ENCODE measurements around the gene RPS3A. TPM values are rescaled to one million over a fixed set of nuclear protein-coding genes. Genes with fewer than 3 reads are reported as not detected.
A peak's percentile ranks its signal among the peaks of the same experiment; 100 is the strongest.

Gene RPS3A
- total RNA-seq, 1 experiment from 2014 or later = 2,111 TPM

GRCh38 chr4:151148261-151148660 is 48.8 kb downstream of the RPS3A start:
- POLR2A ChIA-PET = no interaction called here
- TF ChIP-seq JAZF1 (CRISPR knock-in tag; IDR thresholded peaks at IDR 0.05) = no peak
- TF ChIP-seq CREB1 (CRISPR knock-in tag; IDR thresholded peaks at IDR 0.05) = no peak
- TF ChIP-seq E2F4 (CRISPR knock-in tag; IDR thresholded peaks at IDR 0.05; ENCODE audit: borderline replicate concordance, low read depth) = no peak
- no peaks in the 10 kb centered on the region for H3K9me3 Mint-ChIP-seq
- no peak overlapping the region for H3K27ac Mint-ChIP-seq
- H3K4me1 Mint-ChIP-seq = peaks cover 6% of the 10 kb centered on the region; the same call in 1 of the 2 replicates
- CTCF ChIA-PET = no interaction called here
- no peak for ATAC-seq
- H3K36me3 Mint-ChIP-seq = peaks cover 26% of the 10 kb centered on the region
- no peaks in the 10 kb centered on the region for H3K27me3 Mint-ChIP-seq (ENCODE audit: low read depth)
- H3K4me3 Mint-ChIP-seq = no peak overlapping the region
- no peak for DNase-seq (ENCODE audit: low spot score)

- DNase-seq (ENCODE audit: low spot score) (no peak), ATAC-seq (no peak)
- Mint-ChIP-seq H3K4me1 (no peaks in the 10 kb centered on the region), H3K36me3 (peaks cover 25% of the 10 kb centered on the region), H3K27me3 (ENCODE audit: low read depth) (no peaks in the 10 kb centered on the region), H3K4me3 (no peak overlapping the region), H3K27ac (peak overlapping the region; percentile 4), H3K9me3 (no peaks in the 10 kb centered on the region)
- POLR2A ChIA-PET = no interaction called here
- CTCF ChIA-PET = no interaction called here
- TF ChIP-seq RELA (CRISPR knock-in tag; IDR thresholded peaks at IDR 0.05; ENCODE audit: borderline replicate concordance) (no peak), EMX1 (CRISPR knock-in tag; IDR thresholded peaks at IDR 0.05) (no peak), ZNF232 (CRISPR knock-in tag; IDR thresholded peaks at IDR 0.05) (no peak), NFYB (CRISPR knock-in tag; conservative IDR thresholded peaks at IDR 0.05; ENCODE audit: low read depth) (no peak), FOXP4 (CRISPR knock-in tag; IDR thresholded peaks at IDR 0.05) (no peak), STAT6 (CRISPR knock-in tag; conservative IDR thresholded peaks at IDR 0.05; ENCODE audit: low read depth) (no peak), ZNF532 (CRISPR knock-in tag; IDR thresholded peaks at IDR 0.05; ENCODE audit: borderline replicate concordance) (no peak), AR (CRISPR knock-in tag; IDR thresholded peaks at IDR 0.05) (no peak), NR2C2 (CRISPR knock-in tag; IDR thresholded peaks at IDR 0.05) (no peak), JUN (CRISPR knock-in tag; IDR thresholded peaks at IDR 0.05) (no peak), CBFB (CRISPR knock-in tag; IDR thresholded peaks at IDR 0.05; ENCODE audit: low read depth) (no peak), SMAD4 (CRISPR knock-in tag; IDR thresholded peaks at IDR 0.05) (no peak), AFF4 (CRISPR knock-in tag; IDR thresholded peaks at IDR 0.05; ENCODE audit: borderline replicate concordance) (no peak)
Measured at GRCh38 chr4:151150821-151151580, 51.6 kb downstream of the RPS3A start.

Measured in WTC11 (cell line).